MCF 10A (cell line): ENCODE measurements around the gene ZMYM2. TPM values are rescaled to one million over a fixed set of nuclear protein-coding genes. Genes with fewer than 3 reads are reported as not detected.

ENCODE experiments used
- BruUV-seq: library from RNA; stranded (reverse); fragments of 400-500 nt; replicated peaks from 2 replicates; lab custom pipeline; 2021; lab: Mats Ljungman, UMichigan
- CTCF ChIA-PET: fragments of 300-600 bp; sonication (Branson Sonifier 250); formaldehyde crosslinking; extraction: SDS; loops from one replicate; lab custom pipeline; 2021; ENCODE audit warnings: antibody characterized with exemption, inconsistent platforms; lab: Yijun Ruan, JAX
- POLR2A ChIA-PET: fragments of 300-600, 350-650 bp; sonication (Branson Sonifier 250); formaldehyde crosslinking; extraction: SDS; loops from one replicate; lab custom pipeline; 2020; ENCODE audit warnings: antibody characterized with exemption, inconsistent platforms; lab: Yijun Ruan, JAX
- DNase-seq: peaks from one replicate; pipeline ENCODE4 v3.0.0-alpha.2; 2018; ENCODE audit not compliant: unreplicated experiment
- H3K27ac Mint-ChIP-seq: one replicate; pipeline ENCODE4 v1.8.0; 2022; ENCODE audit warnings: mild to moderate bottlenecking, low read depth, mixed read lengths; ENCODE audit not compliant: unreplicated experiment
- H3K27me3 Mint-ChIP-seq: one replicate; pipeline ENCODE4 v1.8.0; 2022; ENCODE audit warnings: mixed read lengths; ENCODE audit not compliant: insufficient read depth, unreplicated experiment
- H3K36me3 Mint-ChIP-seq: one replicate; pipeline ENCODE4 v1.8.0; 2022; ENCODE audit warnings: mild to moderate bottlenecking, moderate library complexity, mixed read lengths; ENCODE audit not compliant: insufficient read depth, unreplicated experiment
- H3K4me1 Mint-ChIP-seq: one replicate; pipeline ENCODE4 v1.8.0; 2022; ENCODE audit warnings: mixed read lengths; ENCODE audit not compliant: insufficient read depth, unreplicated experiment
- H3K4me3 Mint-ChIP-seq: one replicate; pipeline ENCODE4 v1.8.0; 2022; ENCODE audit warnings: mild to moderate bottlenecking, moderate library complexity, mixed read lengths; ENCODE audit not compliant: unreplicated experiment
- H3K9me3 Mint-ChIP-seq: one replicate; pipeline ENCODE4 v1.8.0; 2022; ENCODE audit warnings: mixed read lengths; ENCODE audit not compliant: unreplicated experiment
- intact Hi-C: fragments of 100-400 bp; cut with micrococcal nuclease; formaldehyde crosslinking; loops from 2 replicates; pipeline ENCODE4 v1.14.1; 2022
- total RNA-seq: library from RNA; stranded (reverse); gene quantifications from 2 replicates; pipeline ENCODE4 v1.2.3, GENCODE V29; 2022
- TF ChIP-seq, protein P1 (sequence below): fragments of 200-600 bp; IDR thresholded peaks from one replicate; pipeline ENCODE4 v1.8.0; 2022; ENCODE audit warnings: antibody characterized with exemption, mild to moderate bottlenecking; ENCODE audit not compliant: unreplicated experiment

The ZMYM2 gene
- total RNA-seq, 1 experiment from 2014 or later = 63.2 TPM

DNA sequence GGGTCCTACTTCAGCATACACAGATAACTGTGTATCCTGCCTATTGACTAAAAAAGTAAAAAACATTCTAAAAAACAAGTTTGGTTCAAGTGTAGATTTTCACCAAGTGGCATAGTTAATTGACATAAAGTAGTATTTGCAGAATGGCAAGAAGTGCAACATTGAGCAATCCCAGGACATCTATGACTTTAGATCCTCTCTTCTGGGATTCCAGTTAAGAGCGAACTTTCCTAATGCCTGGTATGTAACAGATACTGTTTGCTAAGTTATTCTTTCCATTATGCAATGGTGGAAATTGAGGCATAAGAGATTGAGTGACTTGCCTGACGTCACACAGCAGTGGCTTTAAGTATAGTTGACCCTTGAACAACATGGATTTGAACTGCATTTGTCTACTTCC, 96.1 kb downstream of the ZMYM2 start:
- BruUV-seq = no TSS peak
- H3K27ac Mint-ChIP-seq = no peak overlapping the region
- CTCF ChIA-PET = no interaction called here
- H3K4me3 Mint-ChIP-seq = no peak overlapping the region
- H3K9me3 Mint-ChIP-seq = no peaks in the 10 kb centered on the region
- peaks cover 63% of the 10 kb centered on the region for H3K36me3 Mint-ChIP-seq
- no peak for DNase-seq
- no peaks in the 10 kb centered on the region for H3K4me1 Mint-ChIP-seq
- intact Hi-C loops = no loop called here
- POLR2A ChIA-PET = no interaction called here
- no peaks in the 10 kb centered on the region for H3K27me3 Mint-ChIP-seq
- TF ChIP-seq, protein P1, sequence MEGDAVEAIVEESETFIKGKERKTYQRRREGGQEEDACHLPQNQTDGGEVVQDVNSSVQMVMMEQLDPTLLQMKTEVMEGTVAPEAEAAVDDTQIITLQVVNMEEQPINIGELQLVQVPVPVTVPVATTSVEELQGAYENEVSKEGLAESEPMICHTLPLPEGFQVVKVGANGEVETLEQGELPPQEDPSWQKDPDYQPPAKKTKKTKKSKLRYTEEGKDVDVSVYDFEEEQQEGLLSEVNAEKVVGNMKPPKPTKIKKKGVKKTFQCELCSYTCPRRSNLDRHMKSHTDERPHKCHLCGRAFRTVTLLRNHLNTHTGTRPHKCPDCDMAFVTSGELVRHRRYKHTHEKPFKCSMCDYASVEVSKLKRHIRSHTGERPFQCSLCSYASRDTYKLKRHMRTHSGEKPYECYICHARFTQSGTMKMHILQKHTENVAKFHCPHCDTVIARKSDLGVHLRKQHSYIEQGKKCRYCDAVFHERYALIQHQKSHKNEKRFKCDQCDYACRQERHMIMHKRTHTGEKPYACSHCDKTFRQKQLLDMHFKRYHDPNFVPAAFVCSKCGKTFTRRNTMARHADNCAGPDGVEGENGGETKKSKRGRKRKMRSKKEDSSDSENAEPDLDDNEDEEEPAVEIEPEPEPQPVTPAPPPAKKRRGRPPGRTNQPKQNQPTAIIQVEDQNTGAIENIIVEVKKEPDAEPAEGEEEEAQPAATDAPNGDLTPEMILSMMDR = no peak

DNA sequence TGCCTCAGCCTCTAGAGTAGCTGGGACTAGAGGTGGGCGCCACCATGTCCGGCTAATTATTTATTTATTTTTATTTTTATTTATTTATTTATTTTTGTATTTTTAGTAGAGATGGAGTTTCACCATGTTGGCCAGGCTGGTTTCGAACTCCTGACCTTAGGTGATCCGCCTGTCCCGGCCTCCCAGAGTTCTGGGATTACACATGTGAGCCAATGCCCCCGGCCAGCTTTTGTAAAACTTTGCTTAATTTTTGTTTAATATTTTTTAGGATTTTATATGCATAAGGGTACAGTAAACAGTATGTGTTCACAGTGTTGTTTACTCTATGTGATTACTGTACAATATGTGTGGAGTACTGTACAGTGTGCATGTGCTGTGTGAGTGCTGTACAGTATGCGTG, 98.7 kb downstream of the ZMYM2 start:
- H3K27me3 Mint-ChIP-seq = no peaks in the 10 kb centered on the region
- no peaks in the 10 kb centered on the region for H3K9me3 Mint-ChIP-seq
- TF ChIP-seq, protein P1 = no peak
- H3K4me1 Mint-ChIP-seq = no peaks in the 10 kb centered on the region
- no TSS peak for BruUV-seq
- intact Hi-C loops = loop anchor here (1.0 kb wide), 1 partner anchor 106 kb away; no protein-coding TSS in a partner anchor
- no peak for DNase-seq
- POLR2A ChIA-PET = no interaction called here
- peaks cover 73% of the 10 kb centered on the region for H3K36me3 Mint-ChIP-seq
- no peak overlapping the region for H3K27ac Mint-ChIP-seq
- CTCF ChIA-PET = no interaction called here
- no peak overlapping the region for H3K4me3 Mint-ChIP-seq

DNA sequence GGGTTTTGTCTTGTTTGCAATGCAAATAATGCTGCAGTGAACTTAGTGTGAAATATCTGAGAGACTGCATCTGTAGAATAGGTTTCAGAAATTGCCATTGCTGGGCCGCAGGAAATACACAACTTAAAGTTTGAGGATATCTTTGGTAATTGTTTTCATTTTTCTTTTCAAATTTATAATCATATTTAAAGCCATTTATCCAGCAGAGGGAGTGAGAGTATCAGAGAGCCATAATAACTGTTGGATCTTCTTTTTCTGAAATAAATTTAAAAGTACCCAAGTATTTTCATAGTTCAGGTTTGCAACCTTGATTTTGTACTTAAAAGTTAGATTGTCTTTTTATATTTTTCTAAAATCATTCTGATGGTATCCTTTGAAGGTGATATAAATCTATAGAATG, 99.4 kb downstream of the ZMYM2 start:
- ChIA-PET CTCF (no interaction called here), POLR2A (no interaction called here)
- intact Hi-C loops = loop anchor here (1.0 kb wide), 1 partner anchor 105 kb away; no protein-coding TSS in a partner anchor
- BruUV-seq = no TSS peak
- H3K9me3 Mint-ChIP-seq = no peaks in the 10 kb centered on the region
- H3K27me3 Mint-ChIP-seq = no peaks in the 10 kb centered on the region
- no peak for DNase-seq
- no peaks in the 10 kb centered on the region for H3K4me1 Mint-ChIP-seq
- no peak overlapping the region for H3K27ac Mint-ChIP-seq
- no peak overlapping the region for H3K4me3 Mint-ChIP-seq
- peaks cover 73% of the 10 kb centered on the region for H3K36me3 Mint-ChIP-seq
- TF ChIP-seq, protein P1 = peak; percentile 11

DNA sequence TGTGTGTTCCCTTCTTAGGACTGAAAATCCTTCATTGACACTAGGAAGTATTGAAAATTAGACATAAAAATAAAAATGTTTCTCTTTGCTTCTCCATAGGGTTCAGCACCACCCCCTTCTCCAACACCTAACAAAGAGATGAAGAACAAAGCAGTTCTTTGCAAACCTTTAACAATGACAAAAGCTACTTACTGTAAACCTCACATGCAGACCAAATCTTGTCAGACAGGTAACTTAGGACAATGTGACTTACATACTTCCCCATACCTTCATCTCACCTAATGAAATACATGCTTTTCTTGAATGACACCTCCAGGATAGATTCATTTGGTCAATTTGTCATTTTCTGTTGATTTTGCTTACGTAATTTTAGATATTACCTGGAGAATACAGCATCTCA, 99.9 kb downstream of the ZMYM2 start:
- POLR2A ChIA-PET = no interaction called here
- no TSS peak for BruUV-seq
- no peak for DNase-seq

More for the DNA sequence above, 99.9 kb downstream of the ZMYM2 start:
- Mint-ChIP-seq H3K27me3 (no peaks in the 10 kb centered on the region), H3K4me3 (no peak overlapping the region), H3K27ac (no peak overlapping the region), H3K36me3 (peaks cover 73% of the 10 kb centered on the region), H3K9me3 (no peaks in the 10 kb centered on the region), H3K4me1 (no peaks in the 10 kb centered on the region)
- intact Hi-C loops = no loop called here
- CTCF ChIA-PET = no interaction called here
- TF ChIP-seq, protein P1 = no peak
